Upper lobe of right lung (tissue), 1 donor: ENCODE results near the gene THYN1. TPM values are rescaled to one million over a fixed set of nuclear protein-coding genes. Genes with fewer than 3 reads are reported as not detected.

ENCODE experiments used
- ATAC-seq: fragments of 200-7000 bp; cut with Tn5 transposase; one replicate; pipeline ENCODE4 v1.9.1; 2020; ENCODE audit warnings: mild to moderate bottlenecking, moderate library complexity
- DNase-seq: peaks from one replicate; pipeline ENCODE4 v3.0.0-alpha.2; 2020
- H3K27ac ChIP-seq: fragments of 200-600 bp; one replicate; pipeline ENCODE4 v1.8.0; 2022
- H3K27me3 ChIP-seq: fragments of 200-600 bp; one replicate; pipeline ENCODE4 v1.8.0; 2022; ENCODE audit warnings: mild to moderate bottlenecking
- H3K36me3 ChIP-seq: fragments of 200-600 bp; one replicate; pipeline ENCODE4 v1.8.0; 2022
- H3K4me1 ChIP-seq: fragments of 200-600 bp; one replicate; pipeline ENCODE4 v1.8.0; 2022
- H3K4me3 ChIP-seq: fragments of 200-600 bp; one replicate; pipeline ENCODE4 v1.8.0; 2022; ENCODE audit warnings: mild to moderate bottlenecking
- H3K9me3 ChIP-seq: fragments of 200-600 bp; one replicate; pipeline ENCODE4 v1.8.0; 2022
- CTCF ChIP-seq: fragments of 200-600 bp; IDR thresholded peaks from one replicate; pipeline ENCODE4 v1.8.0; 2022; ENCODE audit warnings: antibody characterized with exemption
- intact Hi-C: fragments of 100-400 bp; cut with DNase I; formaldehyde crosslinking; loops from one replicate; pipeline ENCODE4 v1.11.0; 2022
- total RNA-seq: library from RNA; stranded (reverse); fragmentation: NEBNext Ultra II Directional; extraction: Animal tissue kit (Norgen Biotek cat#: 25700); gene quantifications from one replicate; pipeline ENCODE4 v1.2.1, GENCODE V29; 2021
- donor health status: DM: no; HTN: yes; CAD: no; lungs with severe emphysema.

THYN1 gene
- total RNA-seq, 1 donor from 2014 or later = 33.8 TPM

DNA sequence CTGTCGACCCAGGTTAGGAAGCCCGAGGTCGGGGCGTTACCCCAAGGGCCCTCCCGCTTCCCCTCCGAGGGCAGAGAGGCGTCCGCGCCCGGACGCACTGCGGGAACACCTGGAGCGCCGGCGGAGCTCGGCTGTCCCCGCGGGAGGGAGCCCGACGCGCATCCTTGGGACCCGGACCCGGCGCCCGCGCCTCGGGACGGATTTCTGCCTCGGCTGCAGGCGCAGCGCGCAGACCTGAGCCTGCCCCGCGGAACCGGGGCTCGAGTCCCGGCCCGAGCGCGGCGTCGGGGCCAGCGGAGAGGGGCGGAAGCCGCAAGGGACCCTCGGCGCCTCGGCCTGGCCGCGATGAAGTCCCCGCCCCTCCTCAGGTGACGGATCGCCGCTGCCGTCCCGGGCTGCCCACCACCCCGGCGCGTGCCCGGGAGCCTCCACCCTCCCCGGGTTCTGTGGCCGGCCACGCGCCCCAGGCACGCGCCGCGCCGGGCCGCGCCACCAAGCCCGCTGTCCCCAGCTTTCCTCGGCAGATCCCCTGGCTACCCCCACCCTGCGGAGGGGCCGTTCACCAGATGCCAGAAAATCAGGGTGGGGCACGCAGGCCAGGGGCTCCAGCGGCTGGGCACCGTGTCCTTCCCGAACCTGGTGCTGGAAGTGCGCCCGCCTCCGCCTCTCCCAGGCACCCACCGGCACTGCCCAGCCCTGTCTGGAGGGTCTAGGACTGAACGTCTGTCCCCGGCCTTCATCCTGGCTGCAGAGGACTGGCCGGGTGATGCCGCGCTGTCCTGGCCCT is 23.4 kb upstream of the THYN1 start:
- Histone ChIP-seq H3K27ac (no peak overlapping the region), H3K4me1 (peaks cover 15% of the 10 kb centered on the region), H3K27me3 (peaks cover 89% of the 10 kb centered on the region), H3K36me3 (no peaks in the 10 kb centered on the region), H3K4me3 (peak overlapping the region; percentile 35), H3K9me3 (no peaks in the 10 kb centered on the region)
- no peak for TF ChIP-seq CTCF
- DNase-seq = no peak
- intact Hi-C loops = no loop called here
- peak; percentile 45 for ATAC-seq

- H3K4me1 ChIP-seq = peaks cover 15% of the 10 kb centered on the region
- intact Hi-C loops = no loop called here
- H3K9me3 ChIP-seq = no peaks in the 10 kb centered on the region
- peak within 1 kb of the TSS; percentile 35 for H3K4me3 ChIP-seq
- H3K36me3 ChIP-seq = no peaks in the 10 kb centered on the region
- H3K27me3 ChIP-seq = peaks cover 92% of the 10 kb centered on the region
- no peak within 1 kb of the TSS for H3K27ac ChIP-seq
- peak; percentile 36 for TF ChIP-seq CTCF
- peak; percentile 71 for DNase-seq
- peak; percentile 80 for ATAC-seq
Observed at GRCh38 chr11:134275534-134276395, 22.6 kb upstream of the THYN1 start, which contains the start of gene GLB1L3. Gene GLB1L3 (plus strand): TSS chr11:134276379. CDS start chr11:134276741, 362 bp downstream.

DNA sequence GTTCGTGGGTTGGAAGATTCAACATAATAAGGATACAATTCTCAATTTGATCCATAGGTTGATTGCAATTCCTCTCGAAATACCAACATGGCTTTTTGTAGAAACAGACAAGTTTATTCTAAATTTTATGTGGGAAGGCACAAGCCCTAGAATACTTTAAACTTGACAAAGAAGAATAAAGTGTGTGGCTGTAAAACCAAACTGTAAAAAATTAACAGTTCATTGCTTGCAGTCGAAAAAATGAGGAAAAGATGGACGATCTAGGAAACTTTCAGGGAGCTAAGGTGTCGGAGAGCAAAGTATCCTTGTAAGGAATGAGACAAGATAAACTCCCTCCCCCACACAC is 22.0 kb upstream of the THYN1 start:
- H3K27ac ChIP-seq = no peak overlapping the region
- H3K9me3 ChIP-seq = no peaks in the 10 kb centered on the region
- H3K27me3 ChIP-seq = peaks cover 86% of the 10 kb centered on the region
- DNase-seq = no peak
- H3K36me3 ChIP-seq = no peaks in the 10 kb centered on the region
- no peak for TF ChIP-seq CTCF
- peaks cover 15% of the 10 kb centered on the region for H3K4me1 ChIP-seq
- intact Hi-C loops = no loop called here
- ATAC-seq = no peak
- peak overlapping the region; percentile 35 for H3K4me3 ChIP-seq

DNA sequence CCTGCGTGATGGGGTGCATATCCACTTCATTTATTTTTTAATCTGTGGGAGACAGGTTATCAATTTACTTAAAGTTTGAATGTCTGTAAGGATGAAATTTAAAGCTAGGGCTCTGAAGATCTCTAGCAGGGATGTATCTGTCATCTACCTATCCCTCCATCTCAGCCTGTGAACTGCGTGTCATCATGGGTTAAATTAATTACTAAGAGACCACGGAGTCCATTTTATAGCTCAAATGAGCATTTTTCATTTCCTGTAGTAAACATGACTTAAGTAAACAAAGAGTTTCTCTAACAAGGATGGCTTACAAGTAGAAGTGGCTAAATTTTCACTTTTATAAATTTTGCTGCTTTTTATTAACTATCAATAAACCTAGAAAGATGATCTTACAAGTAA is 20.2 kb upstream of the THYN1 start:
- DNase-seq = no peak
- Histone ChIP-seq H3K9me3 (no peaks in the 10 kb centered on the region), H3K4me3 (no peak overlapping the region), H3K27ac (no peak overlapping the region), H3K27me3 (peaks cover 69% of the 10 kb centered on the region), H3K36me3 (no peaks in the 10 kb centered on the region), H3K4me1 (peaks cover 15% of the 10 kb centered on the region)
- ATAC-seq = no peak
- no peak for TF ChIP-seq CTCF
- intact Hi-C loops = no loop called here

GRCh38 chr11:134272381-134273316 is 19.5 kb upstream of the THYN1 start:
- TF ChIP-seq CTCF = no peak
- Histone ChIP-seq H3K27ac (no peak overlapping the region), H3K4me3 (no peak overlapping the region), H3K4me1 (peaks cover 17% of the 10 kb centered on the region), H3K27me3 (peaks cover 63% of the 10 kb centered on the region), H3K9me3 (no peaks in the 10 kb centered on the region), H3K36me3 (no peaks in the 10 kb centered on the region)
- intact Hi-C loops = no loop called here
- ATAC-seq (peak; percentile 12), DNase-seq (no peak)
